Natural killer cell (primary cell): Measurements from ENCODE around the gene ULK4. TPM values are rescaled to one million over a fixed set of nuclear protein-coding genes. Genes with fewer than 3 reads are reported as not detected.

ENCODE experiments used
- ATAC-seq, 3 donors: fragments of 150-1000 bp in 2 of 3; fragments of 200-7000 bp in 1 of 3; cut with Tn5 transposase; 1 replicate in 1 of 3; 2 replicates in 2 of 3; pipeline ENCODE4 v1.10.0; 2021; ENCODE audit warnings: mild to moderate bottlenecking in 2 of 3, moderate library complexity in 2 of 3
- DNase-seq, 2 donors: peaks; one replicate each; pipeline versions ENCODE4 v3.0.0 to v3.0.0-alpha.2; 2013 to 2021; ENCODE audit warnings: mixed read lengths in 1 of 2
- H3K27ac ChIP-seq: one replicate; pipeline ENCODE4 v1.5.1; 2013; ENCODE audit warnings: mild to moderate bottlenecking, low read length
- H3K27me3 ChIP-seq: one replicate; pipeline ENCODE4 v1.6.1; 2013; ENCODE audit warnings: low read length; ENCODE audit not compliant: control insufficient read depth, insufficient read depth
- H3K36me3 ChIP-seq: one replicate; pipeline ENCODE4 v1.6.1; 2013; ENCODE audit warnings: low read length; ENCODE audit not compliant: control insufficient read depth, insufficient read depth
- H3K4me1 ChIP-seq: one replicate; pipeline ENCODE4 v1.6.1; 2013; ENCODE audit warnings: low read length; ENCODE audit not compliant: control insufficient read depth, insufficient read depth
- H3K4me3 ChIP-seq: one replicate; pipeline ENCODE4 v1.5.1; 2013; ENCODE audit warnings: low read length
- H3K9me3 ChIP-seq: one replicate; pipeline ENCODE4 v1.6.1; 2013; ENCODE audit warnings: low read length; ENCODE audit not compliant: control insufficient read depth, insufficient read depth
- H3K27ac Mint-ChIP-seq, 2 donors: one replicate each; pipeline ENCODE4 v1.8.0; 2022; ENCODE audit warnings: mild to moderate bottlenecking in 2 of 2, mixed read lengths in 2 of 2, moderate library complexity in 1 of 2
- H3K27me3 Mint-ChIP-seq, 2 donors: one replicate each; pipeline ENCODE4 v1.8.0; 2022; ENCODE audit warnings: low read depth in 2 of 2, mixed read lengths in 2 of 2
- H3K36me3 Mint-ChIP-seq: one replicate; pipeline ENCODE4 v1.8.0; 2022; ENCODE audit warnings: mixed read lengths
- H3K4me1 Mint-ChIP-seq, 2 donors: one replicate each; pipeline ENCODE4 v1.8.0; 2022; ENCODE audit warnings: mixed read lengths in 2 of 2
- H3K4me3 Mint-ChIP-seq: one replicate; pipeline ENCODE4 v1.8.0; 2022; ENCODE audit warnings: mild to moderate bottlenecking, moderate library complexity, mixed read lengths
- H3K9me3 Mint-ChIP-seq, 2 donors: one replicate each; pipeline ENCODE4 v1.8.0; 2022; ENCODE audit warnings: mixed read lengths in 2 of 2
- WGBS: methylation state at CpG from one replicate; pipeline ENCODE4 v1.1.7; 2013; ENCODE audit warnings: missing lambda C conversion rate; ENCODE audit not compliant: insufficient coverage; 5-methylcytosine and 5-hydroxymethylcytosine counted together
- intact Hi-C: fragments of 100-400 bp; cut with micrococcal nuclease; formaldehyde crosslinking; loops from one replicate; pipeline ENCODE4 v1.14.2; 2022
- total RNA-seq, 4 donors: library from RNA; stranded (reverse); fragments of 120-200 nt in 1 of 4; gene quantifications; one replicate each; pipeline versions ENCODE4 v1.2.3 to v1.2.4, GENCODE V29; 2013 to 2022
- TF ChIP-seq, protein P1 (sequence below): fragments of 200-600 bp; IDR thresholded peaks from one replicate; pipeline ENCODE4 v1.8.0; 2022; ENCODE audit warnings: antibody characterized with exemption

Gene ULK4
- total RNA-seq, 3 donors from 2014 or later (not counting 1 experiment from before 2014, with no cell fraction given) = 19.2 to 25.7 (median 21.2) TPM

- Mint-ChIP-seq H3K4me1 (no peaks in the 10 kb centered on the region), H3K9me3 (peaks cover 3 to 6% of the 10 kb centered on the region in 2 donors), H3K36me3 (no peaks in the 10 kb centered on the region), H3K27ac (no peak overlapping the region), H3K4me3 (no peak overlapping the region), H3K27me3 (no peaks in the 10 kb centered on the region)
- Histone ChIP-seq H3K27me3 (no peaks in the 10 kb centered on the region), H3K9me3 (no peaks in the 10 kb centered on the region), H3K4me3 (no peak overlapping the region), H3K4me1 (no peaks in the 10 kb centered on the region), H3K27ac (no peak overlapping the region), H3K36me3 (no peaks in the 10 kb centered on the region)
- DNase-seq (no peak), ATAC-seq (no peak)
- TF ChIP-seq, protein P1, sequence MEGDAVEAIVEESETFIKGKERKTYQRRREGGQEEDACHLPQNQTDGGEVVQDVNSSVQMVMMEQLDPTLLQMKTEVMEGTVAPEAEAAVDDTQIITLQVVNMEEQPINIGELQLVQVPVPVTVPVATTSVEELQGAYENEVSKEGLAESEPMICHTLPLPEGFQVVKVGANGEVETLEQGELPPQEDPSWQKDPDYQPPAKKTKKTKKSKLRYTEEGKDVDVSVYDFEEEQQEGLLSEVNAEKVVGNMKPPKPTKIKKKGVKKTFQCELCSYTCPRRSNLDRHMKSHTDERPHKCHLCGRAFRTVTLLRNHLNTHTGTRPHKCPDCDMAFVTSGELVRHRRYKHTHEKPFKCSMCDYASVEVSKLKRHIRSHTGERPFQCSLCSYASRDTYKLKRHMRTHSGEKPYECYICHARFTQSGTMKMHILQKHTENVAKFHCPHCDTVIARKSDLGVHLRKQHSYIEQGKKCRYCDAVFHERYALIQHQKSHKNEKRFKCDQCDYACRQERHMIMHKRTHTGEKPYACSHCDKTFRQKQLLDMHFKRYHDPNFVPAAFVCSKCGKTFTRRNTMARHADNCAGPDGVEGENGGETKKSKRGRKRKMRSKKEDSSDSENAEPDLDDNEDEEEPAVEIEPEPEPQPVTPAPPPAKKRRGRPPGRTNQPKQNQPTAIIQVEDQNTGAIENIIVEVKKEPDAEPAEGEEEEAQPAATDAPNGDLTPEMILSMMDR = no peak
- intact Hi-C loops = no loop called here
- 97% methylated on average over 3 of the region's 3 CpGs for WGBS
These were observed 235.0 kb downstream of the ULK4 start for GRCh38 chr3:41726891-41727290.

- H3K27me3 ChIP-seq = no peaks in the 10 kb centered on the region
- DNase-seq = no peak
- Mint-ChIP-seq H3K27ac (no peak overlapping the region), H3K4me1 (no peaks in the 10 kb centered on the region), H3K36me3 (no peaks in the 10 kb centered on the region), H3K4me3 (no peak overlapping the region), H3K9me3 (no peaks in the 10 kb centered on the region), H3K27me3 (no peaks in the 10 kb centered on the region)
- no peak overlapping the region for H3K4me3 ChIP-seq
- no peak overlapping the region for H3K27ac ChIP-seq
- TF ChIP-seq, protein P1 = no peak
- 93% methylated on average over 6 of the region's 6 CpGs for WGBS
- no peaks in the 10 kb centered on the region for H3K4me1 ChIP-seq
- H3K36me3 ChIP-seq = no peaks in the 10 kb centered on the region
- ATAC-seq = no peak
- intact Hi-C loops = no loop called here
- H3K9me3 ChIP-seq = no peaks in the 10 kb centered on the region
These were observed 244.3 kb downstream of the ULK4 start for GRCh38 chr3:41717641-41718040.

- H3K36me3 Mint-ChIP-seq = no peaks in the 10 kb centered on the region
- no peak overlapping the region for H3K27ac Mint-ChIP-seq
- intact Hi-C loops = no loop called here
- Histone ChIP-seq H3K27me3 (no peaks in the 10 kb centered on the region), H3K36me3 (no peaks in the 10 kb centered on the region), H3K4me3 (no peak overlapping the region), H3K9me3 (no peaks in the 10 kb centered on the region), H3K4me1 (no peaks in the 10 kb centered on the region), H3K27ac (no peak overlapping the region)
- H3K9me3 Mint-ChIP-seq = no peaks in the 10 kb centered on the region
- 82% methylated on average over 1 of the region's 1 CpG for WGBS
- TF ChIP-seq, protein P1 = no peak
- ATAC-seq = no peak
- no peak overlapping the region for H3K4me3 Mint-ChIP-seq
- H3K4me1 Mint-ChIP-seq = no peaks in the 10 kb centered on the region
- no peaks in the 10 kb centered on the region for H3K27me3 Mint-ChIP-seq
- DNase-seq = no peak
These were observed 245.4 kb downstream of the ULK4 start for GRCh38 chr3:41716471-41716870.

- Mint-ChIP-seq H3K36me3 (no peaks in the 10 kb centered on the region), H3K27me3 (no peaks in the 10 kb centered on the region), H3K4me1 (no peaks in the 10 kb centered on the region), H3K9me3 (no peaks in the 10 kb centered on the region), H3K4me3 (no peak overlapping the region), H3K27ac (no peak overlapping the region)
- no peak overlapping the region for H3K4me3 ChIP-seq
- no peak for DNase-seq
- H3K27me3 ChIP-seq = no peaks in the 10 kb centered on the region
- H3K36me3 ChIP-seq = no peaks in the 10 kb centered on the region
- H3K9me3 ChIP-seq = no peaks in the 10 kb centered on the region
- intact Hi-C loops = no loop called here
- H3K4me1 ChIP-seq = no peaks in the 10 kb centered on the region
- no peak overlapping the region for H3K27ac ChIP-seq
- WGBS = 95% methylated on average over 2 of the region's 3 CpGs
- no peak for ATAC-seq
- TF ChIP-seq, protein P1 = no peak
These were observed 246.5 kb downstream of the ULK4 start for GRCh38 chr3:41715376-41715775.
